HCT116 (cell line): ENCODE measurements around the gene IPO5. TPM values are rescaled to one million over a fixed set of nuclear protein-coding genes. Genes with fewer than 3 reads are reported as not detected.

Source experiments
- ATAC-seq: fragments of 200-7000 bp; cut with Tn5 transposase; 2 replicates; pipeline ENCODE4 v1.9.1; 2020; ENCODE audit warnings: mild to moderate bottlenecking, moderate library complexity
- BruUV-seq: library from RNA; stranded (reverse); fragments of 400-500 nt; replicated peaks from 2 replicates; lab custom pipeline; 2021; lab: Mats Ljungman, UMichigan
- CTCF ChIA-PET: fragments of 300-600 bp; sonication (Branson Sonifier 250); formaldehyde crosslinking; loops from one replicate; lab custom pipeline; 2021; ENCODE audit warnings: antibody characterized with exemption; lab: Charles Lee
- POLR2A ChIA-PET: fragments of 300-600, 350-600 bp; sonication (Branson Sonifier 250); formaldehyde crosslinking; loops from one replicate; lab custom pipeline; 2021; ENCODE audit warnings: antibody characterized with exemption; lab: Charles Lee
- RAD21 ChIA-PET, 2 experiments: fragments of 300-600 bp; sonication (Branson Sonifier 250); formaldehyde crosslinking; loops; one replicate each; lab custom pipeline; 2023; ENCODE audit warnings: low total read pairs in 2 of 2; ENCODE audit not compliant: uncharacterized antibody in 2 of 2, unreplicated experiment in 2 of 2, low non-redundant PET in 1 of 2; lab: Charles Lee
- DNase-seq: peaks from one replicate; pipeline ENCODE4 v3.0.0-alpha.2; 2010; ENCODE audit warnings: low read depth, low spot score
- H2AFZ ChIP-seq: fragments of 200-600 bp; shearing (Covaris generic), sonication (generic); 2 replicates; pipeline ENCODE4 v1.6.1; 2017; ENCODE audit warnings: low read depth, mixed run types, mixed read lengths, antibody characterized with exemption, low read length; ENCODE audit not compliant: poor library complexity, severe bottlenecking
- H3K27ac ChIP-seq: 2 replicates; pipeline ENCODE4 v1.5.1; 2012; ENCODE audit warnings: low read depth, low read length
- H3K27me3 ChIP-seq: fragments of 200-600 bp; sonication (generic); 2 replicates; pipeline ENCODE4 v1.6.1; 2016; ENCODE audit warnings: mixed run types, low read length, mixed read lengths; ENCODE audit not compliant: insufficient read depth
- H3K36me3 ChIP-seq, 2 experiments: fragments of 200-500 bp in 1 of 2; fragments of 200-600 bp in 1 of 2; sonication (Bioruptor generic) in 1 of 2; sonication (generic) in 1 of 2; 2 replicates each; pipeline versions ENCODE4 v1.5.1 to v1.6.1; 2014 to 2016; ENCODE audit warnings: low read length in 2 of 2, inconsistent platforms in 1 of 2, mixed read lengths in 1 of 2, mixed run types in 1 of 2; ENCODE audit not compliant: insufficient read depth in 2 of 2, control insufficient read depth in 1 of 2
- H3K4me1 ChIP-seq, 2 experiments: fragments of 200-600 bp in 1 of 2; sonication (generic) in 1 of 2; 2 replicates each; pipeline versions ENCODE4 v1.5.1 to v1.6.1; 2012 to 2017; ENCODE audit warnings: low read length in 2 of 2, inconsistent platforms in 1 of 2, mild to moderate bottlenecking in 1 of 2, mixed read lengths in 1 of 2, mixed run types in 1 of 2, moderate library complexity in 1 of 2; ENCODE audit not compliant: insufficient read depth in 2 of 2, control insufficient read depth in 1 of 2
- H3K4me2 ChIP-seq: fragments of 200-600 bp; sonication (generic); 2 replicates; pipeline ENCODE4 v1.6.1; 2017; ENCODE audit warnings: mixed run types, low read length, mixed read lengths
- H3K4me3 ChIP-seq, 2 experiments: fragments of 200-600 bp in 1 of 2; sonication (generic) in 1 of 2; replicated peaks in 1 of 2; 2 replicates each; pipeline ENCODE4 v1.5.1; 2011 to 2016; ENCODE audit warnings: low read length in 2 of 2, control low read depth in 1 of 2, low read depth in 1 of 2, mild to moderate bottlenecking in 1 of 2, mixed read lengths in 1 of 2, mixed run types in 1 of 2
- H3K79me2 ChIP-seq: fragments of 200-600 bp; sonication (generic); 2 replicates; pipeline ENCODE4 v1.6.1; 2017; ENCODE audit warnings: mild to moderate bottlenecking, mixed run types, low read length, moderate library complexity, mixed read lengths; ENCODE audit not compliant: insufficient read depth
- H3K9ac ChIP-seq: fragments of 200-600 bp; sonication (generic); 2 replicates; pipeline ENCODE4 v1.6.1; 2016; ENCODE audit warnings: low read length, mixed read lengths
- H3K9me2 ChIP-seq: fragments of 200-600 bp; sonication (generic), shearing (Covaris generic); 2 replicates; pipeline ENCODE4 v1.6.1; 2017; ENCODE audit warnings: mixed run types, mild to moderate bottlenecking, moderate library complexity; ENCODE audit not compliant: insufficient read depth
- H3K9me3 ChIP-seq, 2 experiments: fragments of 200-500 bp in 1 of 2; fragments of 200-600 bp in 1 of 2; sonication (Bioruptor generic) in 1 of 2; sonication (generic) in 1 of 2; 2 replicates each; pipeline ENCODE4 v1.6.1; 2014 to 2017; ENCODE audit warnings: low read length in 2 of 2, mixed read lengths in 2 of 2, inconsistent platforms in 1 of 2, low read depth in 1 of 2, mild to moderate bottlenecking in 1 of 2, mixed run types in 1 of 2, moderate library complexity in 1 of 2; ENCODE audit not compliant: control insufficient read depth in 1 of 2, insufficient read depth in 1 of 2
- H4K20me1 ChIP-seq: fragments of 200-600 bp; sonication (generic), shearing (Covaris generic); 2 replicates; pipeline ENCODE4 v1.6.1; 2017; ENCODE audit warnings: mixed run types, mild to moderate bottlenecking, moderate library complexity; ENCODE audit not compliant: insufficient read depth
- ATF3 ChIP-seq: IDR thresholded peaks from 2 replicates; pipeline ENCODE4 v1.6.1; 2012
- CBX3 ChIP-seq: IDR thresholded peaks from 2 replicates; pipeline ENCODE4 v1.6.1; 2012; ENCODE audit warnings: low read depth
- CEBPB ChIP-seq: IDR thresholded peaks from 2 replicates; pipeline ENCODE4 v1.6.1; 2012; ENCODE audit warnings: low read depth
- EGR1 ChIP-seq: IDR thresholded peaks from 2 replicates; pipeline ENCODE4 v1.6.1; 2012; ENCODE audit warnings: low read depth
- EZH2 ChIP-seq: fragments of 200-600 bp; sonication (generic); IDR thresholded peaks from 2 replicates; pipeline ENCODE4 v1.6.1; 2017; ENCODE audit warnings: antibody characterized with exemption, mixed run types
- EZH2phosphoT487 ChIP-seq: fragments of 200-600 bp; IDR thresholded peaks from 2 replicates; pipeline ENCODE4 v1.6.1; 2018; ENCODE audit warnings: antibody characterized with exemption, borderline replicate concordance
- MAX ChIP-seq: IDR thresholded peaks from 2 replicates; pipeline ENCODE4 v1.6.1; 2012
- POLR2A ChIP-seq: IDR thresholded peaks from 2 replicates; pipeline ENCODE4 v1.7.0; 2011; ENCODE audit warnings: borderline replicate concordance; ENCODE audit not compliant: insufficient read depth, insufficient read length; ENCODE audit errors: extremely low read depth
- REST ChIP-seq: IDR thresholded peaks from 2 replicates; pipeline ENCODE4 v1.6.1; 2012; ENCODE audit warnings: low read depth
- ZBTB33 ChIP-seq: IDR thresholded peaks from 2 replicates; pipeline ENCODE4 v1.6.1; 2011; ENCODE audit warnings: mild to moderate bottlenecking, low read length, moderate library complexity; ENCODE audit not compliant: insufficient replicate concordance; ENCODE audit errors: extremely low read depth
- ZNF274 ChIP-seq: fragments of 200-500 bp; sonication (Bioruptor generic); IDR thresholded peaks from 2 replicates; pipeline ENCODE4 v1.6.1; 2014; ENCODE audit warnings: mild to moderate bottlenecking, low read depth, low read length, inconsistent platforms
- intact Hi-C: fragments of 100-400 bp; cut with micrococcal nuclease; formaldehyde crosslinking; loops from 2 replicates; pipeline ENCODE4 v1.10.0; 2022
- total RNA-seq: library from RNA; stranded (reverse); gene quantifications from one replicate; pipeline ENCODE4 v1.2.1, GENCODE V29; 2021; ENCODE audit not compliant: unreplicated experiment

The IPO5 gene
- total RNA-seq, 1 experiment from 2014 or later: 237 TPM

GRCh38 chr13:98056839-98057410 is 103.5 kb downstream of the IPO5 start:
- no peak for DNase-seq
- TF ChIP-seq EGR1: no peak
- no peak for TF ChIP-seq CEBPB
- TF ChIP-seq ATF3: no peak
- TF ChIP-seq ZNF274: no peak
- TF ChIP-seq ZBTB33: no peak
- no peak for TF ChIP-seq CBX3
- TF ChIP-seq REST: no peak
- no peak for TF ChIP-seq POLR2A
- TF ChIP-seq EZH2: no peak
- TF ChIP-seq EZH2phosphoT487: no peak
- TF ChIP-seq MAX: no peak
- no peak for ATAC-seq
- H3K9me3 ChIP-seq: no peaks in the 10 kb centered on the region
- H3K36me3 ChIP-seq: no peaks in the 10 kb centered on the region
- H3K9ac ChIP-seq: no peak overlapping the region
- no peaks in the 10 kb centered on the region for H3K79me2 ChIP-seq
- no peaks in the 10 kb centered on the region for H4K20me1 ChIP-seq
- no peak overlapping the region for H3K4me2 ChIP-seq
- CTCF ChIA-PET: no interaction called here
- RAD21 ChIA-PET: no interaction called here
- H3K4me3 ChIP-seq: no peak overlapping the region
- intact Hi-C loops: no loop called here
- no TSS peak for BruUV-seq
- H2AFZ ChIP-seq: no peak overlapping the region
- no peaks in the 10 kb centered on the region for H3K9me2 ChIP-seq
- POLR2A ChIA-PET: no interaction called here
- H3K27ac ChIP-seq: no peak overlapping the region
- H3K4me1 ChIP-seq: no peaks in the 10 kb centered on the region
- H3K27me3 ChIP-seq: no peaks in the 10 kb centered on the region
